CD4-positive, alpha-beta memory T cell (primary cell): Measurements from ENCODE around the gene TSC2. TPM values are rescaled to one million over a fixed set of nuclear protein-coding genes. Genes with fewer than 3 reads are reported as not detected.

Experiments
- CTCF ChIA-PET: fragments of 350-600 bp; sonication (Branson Sonifier 250); formaldehyde crosslinking; loops from one replicate; lab custom pipeline; 2021; ENCODE audit warnings: inconsistent platforms; ENCODE audit not compliant: partially characterized antibody; lab: Charles Lee
- POLR2A ChIA-PET: fragments of 350-600 bp; sonication (Branson Sonifier 250); formaldehyde crosslinking; loops from one replicate; lab custom pipeline; 2021; ENCODE audit not compliant: partially characterized antibody; lab: Charles Lee
- DNase-seq, 5 donors: peaks; one replicate each; pipeline versions ENCODE4 v3.0.0 to v3.0.0-alpha.2; 2020 to 2022; ENCODE audit warnings: mixed read lengths in 1 of 5
- H3K27ac ChIP-seq: one replicate; pipeline ENCODE4 v1.7.0; 2013; ENCODE audit warnings: low read depth, low read length
- H3K27me3 ChIP-seq: 2 replicates; pipeline ENCODE4 v1.7.0; 2013; ENCODE audit warnings: mild to moderate bottlenecking, low read length, moderate library complexity; ENCODE audit not compliant: insufficient read depth
- H3K36me3 ChIP-seq: 2 replicates; pipeline ENCODE4 v1.7.0; 2013; ENCODE audit warnings: mild to moderate bottlenecking, low read length, moderate library complexity; ENCODE audit not compliant: insufficient read depth
- H3K4me1 ChIP-seq: 2 replicates; pipeline ENCODE4 v1.7.0; 2013; ENCODE audit warnings: mild to moderate bottlenecking, low read length, moderate library complexity; ENCODE audit not compliant: insufficient read depth
- H3K4me3 ChIP-seq, 2 donors: one replicate each; pipeline ENCODE4 v1.7.0; 2013; ENCODE audit warnings: low read length in 2 of 2, mild to moderate bottlenecking in 1 of 2
- H3K9me3 ChIP-seq, 2 donors: one replicate each; pipeline ENCODE4 v1.7.0; 2013; ENCODE audit warnings: low read length in 2 of 2, control low read depth in 1 of 2; ENCODE audit not compliant: control insufficient read depth in 1 of 2
- H3K27ac Mint-ChIP-seq, 7 donors: one replicate each; pipeline ENCODE4 v1.8.0; 2020 to 2021; ENCODE audit warnings: mixed read lengths in 7 of 7, mild to moderate bottlenecking in 6 of 7, inconsistent platforms in 3 of 7, moderate library complexity in 3 of 7
- H3K27me3 Mint-ChIP-seq, 2 donors: one replicate each; pipeline ENCODE4 v1.8.0; 2020 to 2021; ENCODE audit warnings: mixed read lengths in 2 of 2
- H3K36me3 Mint-ChIP-seq, 2 donors: one replicate each; pipeline ENCODE4 v1.8.0; 2020 to 2021; ENCODE audit warnings: mixed read lengths in 2 of 2, inconsistent platforms in 1 of 2, mild to moderate bottlenecking in 1 of 2
- H3K4me1 Mint-ChIP-seq, 4 donors: one replicate each; pipeline ENCODE4 v1.8.0; 2020 to 2021; ENCODE audit warnings: mixed read lengths in 4 of 4, mild to moderate bottlenecking in 1 of 4
- H3K4me3 Mint-ChIP-seq, 8 donors: one replicate each; pipeline ENCODE4 v1.8.0; 2020 to 2021; ENCODE audit warnings: mixed read lengths in 8 of 8, mild to moderate bottlenecking in 7 of 8, moderate library complexity in 6 of 8, inconsistent platforms in 3 of 8
- H3K9me3 Mint-ChIP-seq, 8 donors: one replicate each; pipeline ENCODE4 v1.8.0; 2020 to 2021; ENCODE audit warnings: mixed read lengths in 8 of 8, mild to moderate bottlenecking in 5 of 8, inconsistent platforms in 3 of 8, moderate library complexity in 1 of 8
- intact Hi-C: fragments of 100-400 bp; cut with micrococcal nuclease; formaldehyde crosslinking; loops from one replicate; pipeline ENCODE4 v1.15.1; 2023
- polyA plus RNA-seq, 2 donors: library from polyadenylated mRNA; unstranded; fragments of 300-500 nt; fragmentation: Illumina TruSeq; gene quantifications; one replicate each; pipeline ENCODE4 v1.2.3, GENCODE V29; 2021
- total RNA-seq, 2 experiments: library from RNA; stranded (reverse); gene quantifications; one replicate each; pipeline ENCODE4 v1.2.3, GENCODE V29; 2021

Gene TSC2
- total and polyA plus RNA-seq, 4 experiments from 2014 or later, result 20.7 to 177 (median 104) TPM

DNA sequence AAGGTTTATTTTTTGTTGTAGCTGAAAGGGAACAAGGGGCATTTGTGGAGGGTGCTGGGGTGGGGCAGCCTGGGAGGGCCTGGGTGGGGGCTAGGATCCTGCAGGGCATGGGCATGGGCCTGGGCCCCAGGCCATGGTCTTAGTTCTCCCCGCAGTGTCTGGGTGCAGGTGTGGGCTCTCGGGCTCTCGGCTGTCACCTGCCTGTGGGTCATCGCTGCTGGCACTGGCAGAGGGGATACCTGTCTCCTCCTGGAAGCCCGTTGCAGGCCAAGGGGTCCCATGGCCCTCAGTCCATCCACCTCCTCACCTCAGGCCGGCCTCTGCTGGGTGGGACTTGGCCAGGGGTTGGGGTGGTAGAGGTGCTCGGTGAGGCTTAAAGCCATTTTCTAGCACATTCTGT is 30.3 kb downstream of the TSC2 start:
- Histone ChIP-seq H3K27me3 (no peaks in the 10 kb centered on the region), H3K27ac (no peak overlapping the region), H3K4me3 (no peak overlapping the region), H3K4me1 (no peaks in the 10 kb centered on the region), H3K36me3 (peaks cover 20% of the 10 kb centered on the region), H3K9me3 (no peaks in the 10 kb centered on the region)
- peaks cover 4 to 25% of the 10 kb centered on the region in 2 donors for H3K36me3 Mint-ChIP-seq
- no peak overlapping the region for H3K4me3 Mint-ChIP-seq
- CTCF ChIA-PET, result no interaction called here
- DNase-seq, result peak in 1 of 5 donors; percentile 15
- H3K9me3 Mint-ChIP-seq, result peaks cover 0 to 2% (median 0%) of the 10 kb centered on the region in 8 donors
- POLR2A ChIA-PET, result no interaction called here
- H3K4me1 Mint-ChIP-seq, result no peaks in the 10 kb centered on the region
- no peak overlapping the region for H3K27ac Mint-ChIP-seq
- intact Hi-C loops, result no loop called here
- no peaks in the 10 kb centered on the region for H3K27me3 Mint-ChIP-seq

GRCh38 chr16:2078691-2079090 is 30.9 kb downstream of the TSC2 start:
- ChIA-PET CTCF (no interaction called here), POLR2A (no interaction called here)
- peak overlapping the region in 1 of 7 donors; percentile 61 for H3K27ac Mint-ChIP-seq
- Histone ChIP-seq H3K4me1 (no peaks in the 10 kb centered on the region), H3K27ac (no peak overlapping the region), H3K4me3 (no peak overlapping the region), H3K9me3 (no peaks in the 10 kb centered on the region), H3K27me3 (no peaks in the 10 kb centered on the region), H3K36me3 (peaks cover 20% of the 10 kb centered on the region)
- peak in 1 of 5 donors; percentile 19 for DNase-seq
- H3K9me3 Mint-ChIP-seq, result peaks cover 0 to 2% (median 0%) of the 10 kb centered on the region in 8 donors
- intact Hi-C loops, result no loop called here
- H3K4me3 Mint-ChIP-seq, result no peak overlapping the region
- no peaks in the 10 kb centered on the region for H3K27me3 Mint-ChIP-seq
- H3K4me1 Mint-ChIP-seq, result no peaks in the 10 kb centered on the region
- peaks cover 4 to 21% of the 10 kb centered on the region in 2 donors for H3K36me3 Mint-ChIP-seq

DNA sequence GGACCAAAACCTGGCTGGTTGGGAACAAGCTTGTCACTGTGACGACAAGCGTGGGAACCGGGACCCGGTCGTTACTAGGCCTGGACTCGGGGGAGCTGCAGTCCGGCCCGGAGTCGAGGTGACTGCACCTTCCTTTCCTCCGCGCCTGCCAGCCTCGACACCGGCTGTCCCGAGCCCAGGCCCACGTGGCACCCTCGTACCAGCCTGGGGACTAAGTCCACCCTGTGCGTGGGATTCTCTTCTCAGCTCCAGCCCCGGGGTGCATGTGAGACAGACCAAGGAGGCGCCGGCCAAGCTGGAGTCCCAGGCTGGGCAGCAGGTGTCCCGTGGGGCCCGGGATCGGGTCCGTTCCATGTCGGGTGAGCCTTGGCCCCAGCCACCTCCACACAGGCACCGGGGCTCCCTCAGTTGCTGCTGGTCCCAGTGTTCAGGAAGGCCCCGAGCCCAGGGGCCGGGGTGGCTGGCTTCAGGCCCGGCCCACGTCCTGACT is 31.6 kb downstream of the TSC2 start:
- Histone ChIP-seq H3K4me1 (no peaks in the 10 kb centered on the region), H3K27ac (no peak overlapping the region), H3K27me3 (no peaks in the 10 kb centered on the region), H3K36me3 (peaks cover 19% of the 10 kb centered on the region), H3K9me3 (no peaks in the 10 kb centered on the region), H3K4me3 (no peak overlapping the region)
- intact Hi-C loops, result no loop called here
- Mint-ChIP-seq H3K27ac (peak overlapping the region in 1 of 7 donors; percentile 13), H3K9me3 (peaks cover 0 to 2% (median 0%) of the 10 kb centered on the region in 8 donors), H3K4me3 (no peak overlapping the region), H3K27me3 (no peaks in the 10 kb centered on the region), H3K36me3 (peaks cover 4 to 20% of the 10 kb centered on the region in 2 donors), H3K4me1 (no peaks in the 10 kb centered on the region)
- DNase-seq, result peak in 1 of 5 donors; percentile 15
- ChIA-PET POLR2A (no interaction called here), CTCF (no interaction called here)

DNA sequence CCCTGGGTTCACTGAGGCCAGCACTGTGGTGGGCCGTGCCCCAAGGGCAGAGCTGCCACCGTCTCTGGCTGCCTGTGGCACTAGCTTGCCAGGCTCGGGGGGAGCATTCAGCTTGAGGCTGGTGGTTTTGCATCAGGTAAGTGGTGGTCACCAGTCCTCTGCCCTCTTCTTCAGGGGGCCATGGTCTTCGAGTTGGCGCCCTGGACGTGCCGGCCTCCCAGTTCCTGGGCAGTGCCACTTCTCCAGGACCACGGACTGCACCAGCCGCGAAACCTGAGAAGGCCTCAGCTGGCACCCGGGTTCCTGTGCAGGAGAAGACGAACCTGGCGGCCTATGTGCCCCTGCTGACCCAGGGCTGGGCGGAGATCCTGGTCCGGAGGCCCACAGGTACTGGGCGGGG is 32.2 kb downstream of the TSC2 start:
- Histone ChIP-seq H3K27ac (no peak overlapping the region), H3K27me3 (no peaks in the 10 kb centered on the region), H3K9me3 (no peaks in the 10 kb centered on the region), H3K36me3 (peaks cover 16% of the 10 kb centered on the region), H3K4me1 (no peaks in the 10 kb centered on the region), H3K4me3 (no peak overlapping the region)
- H3K9me3 Mint-ChIP-seq, result peaks cover 0 to under 1% (median 0%) of the 10 kb centered on the region in 8 donors
- no peak overlapping the region for H3K27ac Mint-ChIP-seq
- ChIA-PET CTCF (no interaction called here), POLR2A (interaction anchor here (1.3 kb wide), 1 partner anchor 75 kb away, joined by 3 read pairs; the partner anchor contains the start of gene TRAF7)
- no peak overlapping the region for H3K4me3 Mint-ChIP-seq
- peak in 1 of 5 donors; percentile 16 for DNase-seq
- intact Hi-C loops, result no loop called here
- H3K4me1 Mint-ChIP-seq, result no peaks in the 10 kb centered on the region
- peaks cover 4 to 14% of the 10 kb centered on the region in 2 donors for H3K36me3 Mint-ChIP-seq
- no peaks in the 10 kb centered on the region for H3K27me3 Mint-ChIP-seq

DNA sequence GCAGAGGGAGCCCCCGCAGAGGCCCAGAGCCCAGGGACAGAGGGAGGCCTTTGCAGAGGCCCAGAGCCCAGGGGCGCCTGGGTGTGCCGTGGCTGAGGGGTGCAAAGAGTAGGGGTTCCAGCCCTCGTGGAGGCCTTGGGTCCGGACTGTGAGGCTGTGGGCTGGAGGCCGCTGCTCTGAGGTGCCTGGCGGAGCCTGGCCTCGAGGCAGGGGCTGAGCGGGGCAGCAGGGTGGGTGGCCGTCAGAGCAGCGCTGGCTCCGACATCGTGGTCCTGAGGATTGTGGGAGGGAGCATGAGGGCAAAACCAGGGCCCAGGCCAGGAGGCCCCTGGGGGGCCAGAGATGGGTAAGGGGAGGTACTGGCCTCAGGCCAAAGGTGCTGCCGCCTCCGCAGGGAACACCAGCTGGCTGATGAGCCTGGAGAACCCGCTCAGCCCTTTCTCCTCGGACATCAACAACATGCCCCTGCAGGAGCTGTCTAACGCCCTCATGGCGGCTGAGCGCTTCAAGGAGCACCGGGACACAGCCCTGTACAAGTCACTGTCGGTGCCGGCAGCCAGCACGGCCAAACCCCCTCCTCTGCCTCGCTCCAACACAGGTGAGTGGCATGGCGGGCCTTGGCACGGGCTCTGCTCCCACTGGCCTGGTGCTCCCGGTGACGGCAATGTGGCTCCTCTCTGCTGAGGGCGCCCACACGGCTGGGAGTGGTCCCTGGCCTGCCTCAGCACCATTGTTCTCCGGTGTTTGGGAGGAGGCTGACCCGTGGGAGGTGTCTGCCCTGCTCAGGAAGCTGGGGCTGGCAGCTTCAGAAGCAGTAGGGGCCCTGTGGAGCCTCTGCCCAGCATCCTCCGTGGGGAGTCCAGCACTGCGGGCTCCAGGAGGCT is 33.7 kb downstream of the TSC2 start:
- CTCF ChIA-PET, result no interaction called here
- POLR2A ChIA-PET, result interaction anchor here (1.3 kb wide), 1 partner anchor 74 kb away, joined by 3 read pairs; the partner anchor contains the start of gene TRAF7
- Mint-ChIP-seq H3K4me3 (no peak overlapping the region), H3K36me3 (peaks cover 4 to 13% of the 10 kb centered on the region in 2 donors), H3K4me1 (no peaks in the 10 kb centered on the region), H3K27me3 (no peaks in the 10 kb centered on the region), H3K9me3 (no peaks in the 10 kb centered on the region), H3K27ac (no peak overlapping the region)
- Histone ChIP-seq H3K36me3 (peaks cover 18% of the 10 kb centered on the region), H3K9me3 (no peaks in the 10 kb centered on the region), H3K27me3 (no peaks in the 10 kb centered on the region), H3K4me3 (no peak overlapping the region), H3K27ac (no peak overlapping the region), H3K4me1 (no peaks in the 10 kb centered on the region)
- intact Hi-C loops, result no loop called here
- DNase-seq, result no peak

GRCh38 chr16:2082171-2082982 is 34.6 kb downstream of the TSC2 start:
- Histone ChIP-seq H3K4me1 (no peaks in the 10 kb centered on the region), H3K4me3 (no peak overlapping the region), H3K9me3 (no peaks in the 10 kb centered on the region), H3K27ac (no peak overlapping the region), H3K27me3 (no peaks in the 10 kb centered on the region), H3K36me3 (peaks cover 12% of the 10 kb centered on the region)
- Mint-ChIP-seq H3K27ac (no peak overlapping the region), H3K4me1 (no peaks in the 10 kb centered on the region), H3K9me3 (no peaks in the 10 kb centered on the region), H3K4me3 (peak overlapping the region in 1 of 8 donors; percentile 39), H3K27me3 (no peaks in the 10 kb centered on the region), H3K36me3 (peaks cover 4 to 14% of the 10 kb centered on the region in 2 donors)
- intact Hi-C loops, result no loop called here
- POLR2A ChIA-PET, result no interaction called here
- CTCF ChIA-PET, result no interaction called here
- DNase-seq, result no peak

DNA sequence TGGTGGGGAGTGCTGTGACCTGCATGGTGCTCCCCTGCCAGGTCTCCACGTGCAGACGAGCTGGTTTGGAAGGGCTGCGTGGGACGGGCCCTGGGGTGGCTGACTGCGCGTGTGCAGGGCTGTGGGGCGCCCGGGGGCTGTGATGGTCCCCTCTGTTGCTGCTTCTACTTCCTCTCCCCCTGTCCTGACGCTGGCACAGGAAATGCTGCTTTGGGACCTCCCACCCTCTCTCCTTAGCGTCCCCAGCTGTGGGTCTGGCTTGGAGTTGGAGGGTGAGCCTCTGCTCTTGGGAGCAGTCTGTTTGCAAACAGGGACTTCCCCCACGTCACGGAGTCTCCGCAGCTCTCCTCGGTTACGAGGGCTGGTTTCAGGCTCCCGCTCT is 35.2 kb downstream of the TSC2 start:
- H3K4me3 ChIP-seq, result no peak overlapping the region
- H3K4me1 ChIP-seq, result no peaks in the 10 kb centered on the region
- H3K27ac ChIP-seq, result no peak overlapping the region
- DNase-seq, result no peak
- Mint-ChIP-seq H3K27ac (peak overlapping the region in 1 of 7 donors; percentile 66), H3K4me3 (no peak overlapping the region), H3K27me3 (no peaks in the 10 kb centered on the region), H3K36me3 (peaks cover 4 to 17% of the 10 kb centered on the region in 2 donors), H3K9me3 (no peaks in the 10 kb centered on the region), H3K4me1 (no peaks in the 10 kb centered on the region)
- H3K9me3 ChIP-seq, result no peaks in the 10 kb centered on the region
- ChIA-PET POLR2A (no interaction called here), CTCF (no interaction called here)
- no peaks in the 10 kb centered on the region for H3K27me3 ChIP-seq
- H3K36me3 ChIP-seq, result peaks cover 12% of the 10 kb centered on the region
- intact Hi-C loops, result no loop called here
